Measurements from ENCODE around the gene PDXP.

Gene PDXP

GRCh38 chr22:37647928-37648327, 10.6 kb upstream of the PDXP start:
- Histone ChIP-seq H3K4ac (ENCODE audit: low read depth in 1 of 2, low read length in 2 of 2) (no peak overlapping the region), H3K14ac (ENCODE audit: low read length in 2 of 2) (no peak overlapping the region), H2BK12ac (ENCODE audit: low read length in 2 of 2) (no peak overlapping the region), H3K79me1 (replicated peaks; ENCODE audit: low read length, poor library complexity, severe bottlenecking) (peaks cover 44% of the 10 kb centered on the region), H3K4me1 (ENCODE audit: control insufficient read depth, insufficient read depth, low read depth, low read length) (peaks cover 10% of the 10 kb centered on the region), H3K27me3 (ENCODE audit: control insufficient read depth in 1 of 2, insufficient read depth in 1 of 2, low read length in 2 of 2) (no peaks in the 10 kb centered on the region), H4K8ac (ENCODE audit: low read length) (peak overlapping the region; percentile 22), H2AFZ (ENCODE audit: low read depth, low read length) (no peak overlapping the region), H3K18ac (ENCODE audit: low read depth in 1 of 2, low read length in 2 of 2) (no peak overlapping the region), H2AK5ac (ENCODE audit: low read length, severe bottlenecking) (no peak overlapping the region), H4K91ac (ENCODE audit: low read length) (no peak overlapping the region), H3K27ac (ENCODE audit: low read length, poor library complexity, severe bottlenecking) (no peak overlapping the region), H3K36me3 (ENCODE audit: control insufficient read depth in 1 of 2, insufficient read depth in 2 of 2, low read depth in 1 of 2, low read length in 2 of 2) (peaks cover 44 to 90% of the 10 kb centered on the region in 2 experiments), H2BK15ac (ENCODE audit: low read depth, poor library complexity, severe bottlenecking) (no peak overlapping the region), H2BK120ac (ENCODE audit: low read depth, low read length) (no peak overlapping the region), H3K9me3 (ENCODE audit: control insufficient read depth, low read length) (no peaks in the 10 kb centered on the region), H3K9ac (ENCODE audit: low read length) (no peak overlapping the region), H3K4me2 (ENCODE audit: low read length, poor library complexity, severe bottlenecking) (no peak overlapping the region), H3K23ac (ENCODE audit: low read length in 2 of 2) (no peak overlapping the region), H3K4me3 (ENCODE audit: insufficient read depth in 1 of 2, low read depth in 1 of 2, low read length in 2 of 2) (no peak overlapping the region), H2BK5ac (ENCODE audit: low read depth, low read length, poor library complexity, severe bottlenecking) (no peak overlapping the region)
- 97% methylated on average over 9 of the region's 9 CpGs for WGBS
- DNase-seq, result no peak

- Histone ChIP-seq H3K27ac (ENCODE audit: low read length, poor library complexity, severe bottlenecking) (no peak overlapping the region), H3K23ac (ENCODE audit: low read length in 2 of 2) (no peak overlapping the region), H2AFZ (ENCODE audit: low read depth, low read length) (no peak overlapping the region), H3K36me3 (ENCODE audit: control insufficient read depth in 1 of 2, insufficient read depth in 2 of 2, low read depth in 1 of 2, low read length in 2 of 2) (peaks cover 42 to 91% of the 10 kb centered on the region in 2 experiments), H2BK5ac (ENCODE audit: low read depth, low read length, poor library complexity, severe bottlenecking) (no peak overlapping the region), H2AK5ac (ENCODE audit: low read length, severe bottlenecking) (no peak overlapping the region), H2BK120ac (ENCODE audit: low read depth, low read length) (no peak overlapping the region), H3K4me1 (ENCODE audit: control insufficient read depth, insufficient read depth, low read depth, low read length) (peaks cover 3% of the 10 kb centered on the region), H3K14ac (ENCODE audit: low read length in 2 of 2) (no peak overlapping the region), H3K9ac (ENCODE audit: low read length) (no peak overlapping the region), H3K4me3 (ENCODE audit: insufficient read depth in 1 of 2, low read depth in 1 of 2, low read length in 2 of 2) (no peak overlapping the region), H3K79me1 (replicated peaks; ENCODE audit: low read length, poor library complexity, severe bottlenecking) (peaks cover 33% of the 10 kb centered on the region), H3K4ac (ENCODE audit: low read depth in 1 of 2, low read length in 2 of 2) (no peak overlapping the region), H4K8ac (ENCODE audit: low read length) (no peak overlapping the region), H4K91ac (ENCODE audit: low read length) (no peak overlapping the region), H3K9me3 (ENCODE audit: control insufficient read depth, low read length) (no peaks in the 10 kb centered on the region), H2BK12ac (ENCODE audit: low read length in 2 of 2) (no peak overlapping the region), H3K4me2 (ENCODE audit: low read length, poor library complexity, severe bottlenecking) (no peak overlapping the region), H3K18ac (ENCODE audit: low read depth in 1 of 2, low read length in 2 of 2) (no peak overlapping the region), H3K27me3 (ENCODE audit: control insufficient read depth in 1 of 2, insufficient read depth in 1 of 2, low read length in 2 of 2) (no peaks in the 10 kb centered on the region), H2BK15ac (ENCODE audit: low read depth, poor library complexity, severe bottlenecking) (no peak overlapping the region)
- WGBS, result 98% methylated on average over 14 of the region's 17 CpGs
- no peak for DNase-seq
Measured at GRCh38 chr22:37650463-37651136, 7.9 kb upstream of the PDXP start.

- Histone ChIP-seq H3K79me1 (replicated peaks; ENCODE audit: low read length, poor library complexity, severe bottlenecking) (peaks cover 13% of the 10 kb centered on the region), H3K18ac (ENCODE audit: low read depth in 1 of 2, low read length in 2 of 2) (no peak overlapping the region), H3K27ac (ENCODE audit: low read length, poor library complexity, severe bottlenecking) (no peak overlapping the region), H3K14ac (ENCODE audit: low read length in 2 of 2) (no peak overlapping the region), H2BK12ac (ENCODE audit: low read length in 2 of 2) (no peak overlapping the region), H3K4me3 (ENCODE audit: insufficient read depth in 1 of 2, low read depth in 1 of 2, low read length in 2 of 2) (no peak overlapping the region), H4K91ac (ENCODE audit: low read length) (no peak overlapping the region), H2BK5ac (ENCODE audit: low read depth, low read length, poor library complexity, severe bottlenecking) (no peak overlapping the region), H3K4me1 (ENCODE audit: control insufficient read depth, insufficient read depth, low read depth, low read length) (peaks cover 12% of the 10 kb centered on the region), H2AFZ (ENCODE audit: low read depth, low read length) (no peak overlapping the region), H2AK5ac (ENCODE audit: low read length, severe bottlenecking) (no peak overlapping the region), H2BK120ac (ENCODE audit: low read depth, low read length) (no peak overlapping the region), H3K36me3 (ENCODE audit: control insufficient read depth in 1 of 2, insufficient read depth in 2 of 2, low read depth in 1 of 2, low read length in 2 of 2) (peaks cover 28 to 59% of the 10 kb centered on the region in 2 experiments), H4K8ac (ENCODE audit: low read length) (no peak overlapping the region), H3K4me2 (ENCODE audit: low read length, poor library complexity, severe bottlenecking) (no peak overlapping the region), H3K9ac (ENCODE audit: low read length) (no peak overlapping the region), H3K4ac (ENCODE audit: low read depth in 1 of 2, low read length in 2 of 2) (no peak overlapping the region), H2BK15ac (ENCODE audit: low read depth, poor library complexity, severe bottlenecking) (no peak overlapping the region), H3K9me3 (ENCODE audit: control insufficient read depth, low read length) (no peaks in the 10 kb centered on the region), H3K23ac (ENCODE audit: low read length in 2 of 2) (no peak overlapping the region), H3K27me3 (ENCODE audit: control insufficient read depth in 1 of 2, insufficient read depth in 1 of 2, low read length in 2 of 2) (no peaks in the 10 kb centered on the region)
- WGBS, result 94% methylated on average over 13 of the region's 14 CpGs
- DNase-seq, result no peak
Measured at GRCh38 chr22:37654563-37655251, 3.8 kb upstream of the PDXP start.

GRCh38 chr22:37655252-37655563, 3.3 kb upstream of the PDXP start:
- WGBS, result 97% methylated on average over 12 of the region's 17 CpGs

More at GRCh38 chr22:37655252-37655563, 3.3 kb upstream of the PDXP start:
- Histone ChIP-seq H2AK5ac (ENCODE audit: low read length, severe bottlenecking) (no peak overlapping the region), H3K4me2 (ENCODE audit: low read length, poor library complexity, severe bottlenecking) (no peak overlapping the region), H3K4ac (ENCODE audit: low read depth in 1 of 2, low read length in 2 of 2) (no peak overlapping the region), H3K27me3 (ENCODE audit: control insufficient read depth in 1 of 2, insufficient read depth in 1 of 2, low read length in 2 of 2) (no peaks in the 10 kb centered on the region), H3K9ac (ENCODE audit: low read length) (no peak overlapping the region), H2BK12ac (ENCODE audit: low read length in 2 of 2) (no peak overlapping the region), H3K9me3 (ENCODE audit: control insufficient read depth, low read length) (no peaks in the 10 kb centered on the region), H3K4me1 (ENCODE audit: control insufficient read depth, insufficient read depth, low read depth, low read length) (peaks cover 16% of the 10 kb centered on the region), H3K36me3 (ENCODE audit: control insufficient read depth in 1 of 2, insufficient read depth in 2 of 2, low read depth in 1 of 2, low read length in 2 of 2) (peaks cover 23 to 56% of the 10 kb centered on the region in 2 experiments), H4K91ac (ENCODE audit: low read length) (no peak overlapping the region), H3K18ac (ENCODE audit: low read depth in 1 of 2, low read length in 2 of 2) (no peak overlapping the region), H3K23ac (ENCODE audit: low read length in 2 of 2) (no peak overlapping the region), H3K79me1 (replicated peaks; ENCODE audit: low read length, poor library complexity, severe bottlenecking) (peaks cover 12% of the 10 kb centered on the region), H3K14ac (ENCODE audit: low read length in 2 of 2) (no peak overlapping the region), H2AFZ (ENCODE audit: low read depth, low read length) (no peak overlapping the region), H2BK5ac (ENCODE audit: low read depth, low read length, poor library complexity, severe bottlenecking) (no peak overlapping the region), H2BK120ac (ENCODE audit: low read depth, low read length) (no peak overlapping the region), H3K4me3 (ENCODE audit: insufficient read depth in 1 of 2, low read depth in 1 of 2, low read length in 2 of 2) (no peak overlapping the region), H2BK15ac (ENCODE audit: low read depth, poor library complexity, severe bottlenecking) (no peak overlapping the region), H4K8ac (ENCODE audit: low read length) (no peak overlapping the region), H3K27ac (ENCODE audit: low read length, poor library complexity, severe bottlenecking) (no peak overlapping the region)
- no peak for DNase-seq
